ENCODE results near the gene DLGAP1. TPM values are rescaled to one million over a fixed set of nuclear protein-coding genes. Genes with fewer than 3 reads are reported as not detected.

DLGAP1 gene
- total and polyA plus RNA-seq, 2 of the 8 experiments (the other 6 are each of a cell fraction or from before 2014, with no cell fraction given), result 11.8 to 16.9 TPM

DNA sequence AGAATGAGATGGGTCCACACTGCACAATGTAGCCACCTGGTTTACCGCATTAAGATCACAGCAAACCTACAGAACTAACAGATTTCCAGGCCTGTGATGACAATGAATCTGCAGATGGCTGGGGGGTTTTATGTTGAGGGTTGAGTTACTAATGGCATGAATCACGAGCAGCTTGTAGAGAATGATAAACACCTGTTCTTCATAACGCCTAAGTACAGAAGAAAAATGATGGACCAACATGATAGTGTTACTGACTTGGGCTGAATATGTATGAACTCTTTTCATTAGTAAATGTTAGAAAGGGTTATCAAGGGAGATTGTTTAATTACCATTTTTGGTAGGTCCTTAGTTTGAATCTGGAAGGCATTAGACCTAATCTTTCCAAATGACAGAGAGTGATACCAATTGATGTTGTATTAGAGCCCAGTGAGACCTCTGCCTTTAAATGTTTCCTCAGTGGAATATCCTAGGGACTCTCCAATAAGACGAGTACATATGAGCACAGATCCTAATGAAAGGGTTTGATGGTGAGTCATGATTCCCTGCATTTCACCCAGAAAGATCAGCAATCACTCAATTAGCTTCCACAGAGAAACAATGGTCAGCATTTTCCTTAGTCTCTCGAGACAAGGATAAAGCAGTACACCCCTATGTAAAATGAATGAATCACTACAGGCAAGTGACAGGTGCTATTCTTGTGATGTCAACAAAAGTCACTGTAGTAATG, 243.8 kb downstream of the DLGAP1 start:
- FAIRE-seq (no peak), DNase-seq (ENCODE audit: low read depth in 1 of 2, low spot score in 2 of 2) (no peak)
- POLR2A ChIA-PET (ENCODE audit: partially characterized antibody), result no interaction called here
- Histone ChIP-seq H2AFZ (ENCODE audit: low read length) (no peak overlapping the region), H2BK120ac (replicated peaks; ENCODE audit: low read depth, low read length) (no peak overlapping the region), H3K4ac (replicated peaks; ENCODE audit: insufficient read length, low read depth, low read length) (no peak overlapping the region), H3K23me2 (ENCODE audit: low read depth, low read length) (no peaks in the 10 kb centered on the region), H3K9ac (replicated peaks in 1 of 4; ENCODE audit: extremely low read depth in 1 of 4, low read depth in 3 of 4, low read length in 3 of 4) (no peak overlapping the region), H4K5ac (ENCODE audit: insufficient read length, low read depth, low read length) (no peak overlapping the region), H3K27ac (ENCODE audit: low read depth, low read length) (no peak overlapping the region), H3K79me2 (ENCODE audit: control insufficient read depth in 1 of 2, insufficient read depth in 2 of 2, low read length in 2 of 2) (no peaks in the 10 kb centered on the region), H2BK12ac (ENCODE audit: low read depth, low read length) (no peak overlapping the region), H3K23ac (ENCODE audit: insufficient read length) (no peak overlapping the region), H4K20me1 (replicated peaks in 1 of 2; ENCODE audit: control insufficient read depth in 1 of 2, insufficient read depth in 2 of 2, low read length in 2 of 2) (peaks cover 0 to 1% of the 10 kb centered on the region in 2 experiments), H4K91ac (replicated peaks; ENCODE audit: insufficient read length, low read length) (no peak overlapping the region), H3K4me3 (ENCODE audit: extremely low read depth in 1 of 4, insufficient read depth in 2 of 4, low read depth in 3 of 4, low read length in 4 of 4) (no peak overlapping the region), H4K8ac (ENCODE audit: extremely low read depth, insufficient read depth, low read length) (no peak overlapping the region), H3K27me3 (replicated peaks in 1 of 4; ENCODE audit: control insufficient read depth in 3 of 4, extremely low read depth in 1 of 4, insufficient read depth in 3 of 4, low read length in 3 of 4) (no peaks in the 10 kb centered on the region), H2BK15ac (ENCODE audit: low read length) (no peak overlapping the region), H2BK20ac (ENCODE audit: low read length) (no peak overlapping the region), H3K36me3 (ENCODE audit: control insufficient read depth in 2 of 4, insufficient read depth in 4 of 4, low read length in 3 of 4) (no peaks in the 10 kb centered on the region), H3K4me2 (ENCODE audit: insufficient read depth in 1 of 2, low read depth in 2 of 2, low read length in 2 of 2) (no peak overlapping the region), H2BK5ac (ENCODE audit: low read depth, low read length) (no peak overlapping the region), H3K18ac (ENCODE audit: extremely low read depth, low read length) (no peak overlapping the region), H3K79me1 (ENCODE audit: low read depth, low read length) (no peaks in the 10 kb centered on the region), H3K4me1 (replicated peaks in 1 of 4; ENCODE audit: control insufficient read depth in 3 of 4, insufficient read depth in 4 of 4, low read length in 3 of 4) (peaks cover 0 to 5% (median 2%) of the 10 kb centered on the region in 4 experiments; a peak in 4 of 7 replicates), H2AK5ac (ENCODE audit: low read depth, low read length) (no peak overlapping the region), H3K14ac (ENCODE audit: insufficient read length) (no peak overlapping the region), H3K56ac (replicated peaks; ENCODE audit: insufficient read length, low read depth, low read length) (no peak overlapping the region), H3K9me3 (ENCODE audit: insufficient read depth in 2 of 2, low read depth in 1 of 2, low read length in 1 of 2) (no peaks in the 10 kb centered on the region)
- CTCF ChIA-PET (ENCODE audit: partially characterized antibody), result interaction anchor here (0.6 to 1.3 kb wide), 7 partner anchors 14 to 105 kb away, joined by 3 to 4 read pairs (median 4); no protein-coding TSS in a partner anchor
- WGBS, 2 experiments (ENCODE audit: extremely low coverage in 1 of 2, insufficient coverage in 1 of 2, insufficient read length in 1 of 2, insufficient replicate concordance in 2 of 2, low coverage in 1 of 2, low lambda C conversion rate in 2 of 2, missing lambda C conversion rate in 1 of 2), result 90% methylated on average over 5 of the region's 5 CpGs; no CpG with 5 or more reads in 1 of the 2 experiments
- TF ChIP-seq POLR2A (IDR thresholded peaks at IDR 0.05; ENCODE audit: control extremely low read depth in 1 of 2, low read depth in 2 of 2, low read length in 2 of 2), result no peak
- no peak for TF ChIP-seq YY1 (IDR thresholded peaks at IDR 0.05; ENCODE audit: low read depth, low read length)
